AG04449 (cell line): Measurements from ENCODE around the gene DTD1.
A peak's percentile ranks its signal among the peaks of the same experiment; 100 is the strongest.

Experiments
- CTCF ChIA-PET: fragments of 350-600 bp; formaldehyde crosslinking; extraction: SDS; loops from one replicate; lab custom pipeline; 2021; ENCODE audit warnings: antibody characterized with exemption; lab: Yijun Ruan, JAX
- POLR2A ChIA-PET: fragments of 400-600, 350-600 bp; formaldehyde crosslinking; extraction: SDS; loops from one replicate; lab custom pipeline; 2020; ENCODE audit warnings: antibody characterized with exemption, inconsistent platforms; lab: Yijun Ruan, JAX
- DNase-seq: peaks from one replicate; pipeline ENCODE4 v3.0.0-alpha.2; 2010; ENCODE audit warnings: low read depth, low spot score
- H3K4me3 ChIP-seq: 2 replicates; pipeline ENCODE4 v1.5.1; 2011; ENCODE audit warnings: low read depth, mild to moderate bottlenecking, control low read depth, low read length
- TF ChIP-seq, protein P1 (sequence below): IDR thresholded peaks from one replicate; pipeline ENCODE4 v1.5.1; 2011; ENCODE audit warnings: mild to moderate bottlenecking, moderate library complexity, low read length, control low read depth, inconsistent platforms; ENCODE audit not compliant: insufficient read depth; ENCODE audit errors: missing control alignments

The DTD1 gene

GRCh38 chr20:18717062-18717461 lies 129.2 kb downstream of the DTD1 start:
- ChIA-PET CTCF (interaction anchor here (3.2 kb wide), 1 partner anchor 11 kb away, joined by 11 read pairs; no protein-coding TSS in a partner anchor), POLR2A (no interaction called here)
- no peak for DNase-seq
- TF ChIP-seq, protein P1, sequence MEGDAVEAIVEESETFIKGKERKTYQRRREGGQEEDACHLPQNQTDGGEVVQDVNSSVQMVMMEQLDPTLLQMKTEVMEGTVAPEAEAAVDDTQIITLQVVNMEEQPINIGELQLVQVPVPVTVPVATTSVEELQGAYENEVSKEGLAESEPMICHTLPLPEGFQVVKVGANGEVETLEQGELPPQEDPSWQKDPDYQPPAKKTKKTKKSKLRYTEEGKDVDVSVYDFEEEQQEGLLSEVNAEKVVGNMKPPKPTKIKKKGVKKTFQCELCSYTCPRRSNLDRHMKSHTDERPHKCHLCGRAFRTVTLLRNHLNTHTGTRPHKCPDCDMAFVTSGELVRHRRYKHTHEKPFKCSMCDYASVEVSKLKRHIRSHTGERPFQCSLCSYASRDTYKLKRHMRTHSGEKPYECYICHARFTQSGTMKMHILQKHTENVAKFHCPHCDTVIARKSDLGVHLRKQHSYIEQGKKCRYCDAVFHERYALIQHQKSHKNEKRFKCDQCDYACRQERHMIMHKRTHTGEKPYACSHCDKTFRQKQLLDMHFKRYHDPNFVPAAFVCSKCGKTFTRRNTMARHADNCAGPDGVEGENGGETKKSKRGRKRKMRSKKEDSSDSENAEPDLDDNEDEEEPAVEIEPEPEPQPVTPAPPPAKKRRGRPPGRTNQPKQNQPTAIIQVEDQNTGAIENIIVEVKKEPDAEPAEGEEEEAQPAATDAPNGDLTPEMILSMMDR: no peak
- H3K4me3 ChIP-seq: no peak overlapping the region

DNA sequence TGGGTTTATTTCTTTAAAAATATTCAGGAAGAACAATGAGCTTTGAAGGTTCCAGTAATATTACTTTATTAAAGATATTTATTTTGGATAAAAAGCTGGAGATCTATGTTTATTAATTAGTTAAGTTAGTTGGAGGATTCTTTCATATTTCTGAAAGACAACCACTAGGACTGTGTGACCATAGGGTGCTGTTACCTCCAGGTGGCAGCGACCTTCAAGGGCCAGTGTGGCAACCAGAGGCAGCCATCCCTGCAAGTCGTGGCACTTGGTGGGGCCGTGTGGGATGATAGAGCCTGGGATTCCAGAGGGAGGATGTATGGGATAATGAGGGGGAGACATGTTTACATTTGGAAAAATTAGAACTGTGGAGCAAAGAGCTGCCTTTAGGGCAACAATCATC lies 130.3 kb downstream of the DTD1 start:
- no peak overlapping the region for H3K4me3 ChIP-seq
- TF ChIP-seq, protein P1: no peak
- CTCF ChIA-PET: interaction anchor here (1.2 to 3.2 kb wide), 2 partner anchors 12 to 23 kb away, joined by 3 to 11 read pairs; no protein-coding TSS in a partner anchor
- no peak for DNase-seq
- POLR2A ChIA-PET: no interaction called here

DNA sequence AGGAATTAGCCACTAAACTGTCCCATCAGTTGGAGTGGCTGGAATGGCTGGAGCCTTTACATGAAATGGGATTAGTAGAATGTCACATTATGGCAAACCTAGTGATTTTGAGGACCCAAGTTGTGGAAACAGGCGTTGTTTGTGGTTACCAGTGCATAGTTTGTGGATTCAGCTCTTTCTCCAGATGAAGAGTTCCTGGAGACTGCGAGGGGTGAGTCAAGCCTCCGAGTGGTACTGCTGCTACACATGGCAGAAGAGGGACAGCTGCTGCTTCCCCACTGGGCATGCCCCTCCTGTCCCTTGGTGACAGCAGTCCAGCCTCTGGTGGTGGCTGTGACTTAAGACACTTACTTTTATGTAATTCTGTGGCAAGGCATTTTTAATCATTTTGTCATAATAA lies 131.6 kb downstream of the DTD1 start:
- TF ChIP-seq, protein P1: no peak
- CTCF ChIA-PET: interaction anchor here (3.2 kb wide), 1 partner anchor 13 kb away, joined by 11 read pairs; no protein-coding TSS in a partner anchor
- POLR2A ChIA-PET: no interaction called here
- no peak overlapping the region for H3K4me3 ChIP-seq
- peak; percentile 21 for DNase-seq

DNA sequence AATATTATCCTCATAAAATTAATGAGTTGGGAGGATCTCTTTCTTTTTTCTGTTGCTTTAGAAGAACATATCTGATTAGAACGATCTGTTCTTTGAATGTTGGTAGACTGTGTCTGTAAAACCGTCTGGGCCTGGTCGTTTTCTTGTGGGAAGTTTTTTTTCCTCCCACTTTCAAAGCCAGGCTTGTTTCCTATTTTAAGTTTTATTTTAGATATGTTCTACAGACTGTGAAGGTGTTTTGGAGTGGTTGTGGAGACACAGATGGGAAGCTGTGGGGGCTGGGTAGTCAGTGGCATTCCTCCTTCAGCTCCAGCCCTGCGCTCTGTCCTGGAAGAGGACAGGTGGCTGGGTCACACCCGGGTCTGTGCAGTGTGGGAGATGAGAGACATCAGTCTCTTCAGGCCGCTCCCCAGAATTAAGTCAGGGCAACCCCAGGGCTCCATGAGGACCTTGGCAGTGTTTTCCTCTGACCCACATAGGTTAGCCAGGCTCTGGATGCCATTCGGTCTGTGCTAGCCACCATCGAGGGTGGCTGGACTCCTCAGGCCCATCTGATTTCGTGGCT lies 133.8 kb downstream of the DTD1 start:
- no peak overlapping the region for H3K4me3 ChIP-seq
- ChIA-PET CTCF (interaction anchor here (0.9 kb wide), 1 partner anchor 8 kb away, joined by 3 read pairs; no protein-coding TSS in a partner anchor), POLR2A (interaction anchor here (1.3 kb wide), 1 partner anchor 16 kb away, joined by 3 read pairs; no protein-coding TSS in a partner anchor)
- DNase-seq: no peak
- TF ChIP-seq, protein P1: no peak

- H3K4me3 ChIP-seq: no peak overlapping the region
- ChIA-PET POLR2A (interaction anchor here (1.3 kb wide), 1 partner anchor 16 kb away, joined by 3 read pairs; no protein-coding TSS in a partner anchor), CTCF (interaction anchor here (0.9 kb wide), 1 partner anchor 9 kb away, joined by 3 read pairs; no protein-coding TSS in a partner anchor)
- DNase-seq: no peak
- TF ChIP-seq, protein P1: no peak
Observed at GRCh38 chr20:18722371-18722770, 134.5 kb downstream of the DTD1 start.

GRCh38 chr20:18724077-18724476 lies 136.2 kb downstream of the DTD1 start:
- TF ChIP-seq, protein P1: no peak
- CTCF ChIA-PET: interaction anchor here (1.4 kb wide), 1 partner anchor 92 kb away, joined by 3 read pairs; no protein-coding TSS in a partner anchor
- no peak for DNase-seq
- no peak overlapping the region for H3K4me3 ChIP-seq
- POLR2A ChIA-PET: no interaction called here
